A549 (cell line): ENCODE data around the gene GALNT18. TPM values are rescaled to one million over a fixed set of nuclear protein-coding genes. Genes with fewer than 3 reads are reported as not detected.
A peak's percentile ranks its signal among the peaks of the same experiment; 100 is the strongest.

Source experiments
- ATAC-seq, 2 experiments: fragments of 200-7000 bp in 1 of 2; fragments of >200 bp in 1 of 2; cut with Nextera tagmentation in 1 of 2; cut with Tn5 transposase in 1 of 2; 3 replicates each; pipeline versions ENCODE4 v1.8.0 to v1.9.1; 2018 to 2020; ENCODE audit warnings: mild to moderate bottlenecking in 1 of 2, moderate library complexity in 1 of 2
- CTCF ChIA-PET: fragments of 300-600 bp; sonication (Branson Sonifier 250); formaldehyde crosslinking; extraction: SDS; loops from one replicate; lab custom pipeline; 2021; ENCODE audit warnings: antibody characterized with exemption, inconsistent platforms; lab: Yijun Ruan, JAX
- POLR2A ChIA-PET: fragments of 350-600 bp; formaldehyde crosslinking; extraction: SDS; loops from one replicate; lab custom pipeline; 2021; ENCODE audit warnings: antibody characterized with exemption, inconsistent platforms; lab: Yijun Ruan, JAX
- DNase-seq, 2 experiments: peaks; one replicate each; pipeline versions ENCODE4 v3.0.0 to v3.0.0-alpha.2; 2011 to 2016; ENCODE audit warnings: low read depth in 1 of 2, low spot score in 1 of 2
- FAIRE-seq: peaks from 2 replicates; lab custom pipeline; 2011; peaks lifted over from hg19 to GRCh38; lab: Jason Lieb, UNC
- H3K27ac ChIP-seq, 2 experiments: fragments of >200 bp; sonication (Bioruptor Twin); formaldehyde crosslinking; 3 replicates each; pipeline ENCODE4 v1.5.1; 2016 to 2017
- H3K4me1 ChIP-seq: fragments of >200 bp; sonication (Bioruptor Twin); formaldehyde crosslinking; 3 replicates; pipeline ENCODE4 v1.6.1; 2016
- H3K4me2 ChIP-seq: fragments of >200 bp; sonication (Bioruptor Twin); formaldehyde crosslinking; 3 replicates; pipeline ENCODE4 v1.6.1; 2016
- H3K4me3 ChIP-seq: fragments of >200 bp; sonication (Bioruptor Twin); formaldehyde crosslinking; 3 replicates; pipeline ENCODE4 v1.5.1; 2016
- H3K9me3 ChIP-seq: fragments of >200 bp; sonication (Bioruptor Twin); formaldehyde crosslinking; 3 replicates; pipeline ENCODE4 v1.6.1; 2016
- BHLHE40 ChIP-seq: IDR thresholded peaks from 2 replicates; pipeline ENCODE4 v1.6.1; 2012; ENCODE audit warnings: low read depth, low read length, inconsistent platforms
- CBX2 ChIP-seq: fragments of 200-600 bp; sonication (generic); IDR thresholded peaks from 2 replicates; pipeline ENCODE4 v1.6.1; 2016; ENCODE audit warnings: low read depth, mild to moderate bottlenecking, borderline replicate concordance
- CEBPB ChIP-seq, 2 experiments: fragments of >200 bp in 1 of 2; sonication (Bioruptor Twin) in 1 of 2; formaldehyde crosslinking in 1 of 2; IDR thresholded peaks; 2 replicates each; pipeline ENCODE4 v1.6.1; 2012 to 2016
- CHD2 ChIP-seq: fragments of 150-350 bp; IDR thresholded peaks from 2 replicates; pipeline ENCODE4 v1.6.1; 2014; ENCODE audit warnings: low read length; ENCODE audit not compliant: partially characterized antibody
- CHD4 ChIP-seq: fragments of 200-600 bp; sonication (generic); IDR thresholded peaks from 2 replicates; pipeline ENCODE4 v1.6.1; 2016; ENCODE audit warnings: antibody characterized with exemption, mild to moderate bottlenecking, borderline replicate concordance
- EHF ChIP-seq: fragments of 250-450 bp; sonication (Bioruptor Pico); IDR thresholded peaks from 2 replicates; pipeline ENCODE4 v1.5.0; 2020; ENCODE audit warnings: mild to moderate bottlenecking
- FOSL2 ChIP-seq, 2 experiments: fragments of 450-650 bp in 1 of 2; fragments of >200 bp in 1 of 2; sonication (Bioruptor Twin) in 1 of 2; formaldehyde crosslinking; IDR thresholded peaks; 2 replicates each; pipeline versions ENCODE4 v1.5.0 to v1.6.1; 2016 to 2020; ENCODE audit warnings: mild to moderate bottlenecking in 1 of 2, moderate library complexity in 1 of 2
- GATA3 ChIP-seq: IDR thresholded peaks from 2 replicates; pipeline ENCODE4 v1.6.1; 2012; ENCODE audit warnings: borderline replicate concordance
- HEYL ChIP-seq: fragments of 250-450 bp; sonication (Bioruptor Pico); IDR thresholded peaks from 2 replicates; pipeline ENCODE4 v1.8.0; 2021; ENCODE audit warnings: mild to moderate bottlenecking, moderate library complexity
- HOXB13 ChIP-seq: fragments of 250-450 bp; sonication (Bioruptor Pico); IDR thresholded peaks from 2 replicates; pipeline ENCODE4 v1.5.0; 2020; ENCODE audit warnings: low read depth, mild to moderate bottlenecking, moderate library complexity
- HOXB5 ChIP-seq: fragments of 250-450 bp; sonication (Bioruptor Pico); IDR thresholded peaks from 2 replicates; pipeline ENCODE4 v1.5.0; 2020; ENCODE audit warnings: mild to moderate bottlenecking, moderate library complexity
- JUNB ChIP-seq: fragments of >200 bp; sonication (Bioruptor Twin); formaldehyde crosslinking; IDR thresholded peaks from 2 replicates; pipeline ENCODE4 v1.6.1; 2016
- MAFK ChIP-seq: fragments of 450-650 bp; IDR thresholded peaks from 2 replicates; pipeline ENCODE4 v1.6.1; 2014; ENCODE audit not compliant: partially characterized antibody
- MAZ ChIP-seq: fragments of 150-350 bp; IDR thresholded peaks from 2 replicates; pipeline ENCODE4 v1.6.1; 2014; ENCODE audit warnings: antibody characterized with exemption, low read depth, low read length, borderline replicate concordance
- NPAS2 ChIP-seq: fragments of 250-450 bp; sonication (Bioruptor Pico); IDR thresholded peaks from 2 replicates; pipeline ENCODE4 v1.8.0; 2022; ENCODE audit warnings: mild to moderate bottlenecking, moderate library complexity, borderline replicate concordance
- NR3C1 ChIP-seq: fragments of >200 bp; sonication (Bioruptor Twin); formaldehyde crosslinking; IDR thresholded peaks from 3 replicates; pipeline ENCODE4 v1.6.1; 2017
- POLR2A ChIP-seq: IDR thresholded peaks from 2 replicates; pipeline ENCODE4 v1.6.1; 2012; ENCODE audit warnings: mild to moderate bottlenecking, low read length
- POLR2AphosphoS2 ChIP-seq: conservative IDR thresholded peaks from 2 replicates; pipeline ENCODE4 v1.6.1; 2012; ENCODE audit warnings: low read length, improper control_type of control experiment, inconsistent platforms
- RAD21 ChIP-seq, 2 experiments: fragments of >200 bp in 1 of 2; sonication (Bioruptor Twin) in 1 of 2; formaldehyde crosslinking in 1 of 2; IDR thresholded peaks in 1 of 2; conservative IDR thresholded peaks in 1 of 2; 2 replicates in 1 of 2; 3 replicates in 1 of 2; pipeline ENCODE4 v1.6.1; 2012 to 2018; ENCODE audit warnings: inconsistent platforms in 1 of 2
- RCOR1 ChIP-seq: fragments of 150-350 bp; IDR thresholded peaks from 2 replicates; pipeline ENCODE4 v1.6.1; 2014; ENCODE audit warnings: antibody characterized with exemption, low read length, low read depth
- SMC3 ChIP-seq: fragments of >200 bp; sonication (Bioruptor Twin); formaldehyde crosslinking; IDR thresholded peaks from 3 replicates; pipeline ENCODE4 v1.6.1; 2018; ENCODE audit warnings: inconsistent platforms
- TFCP2L1 ChIP-seq: fragments of 250-450 bp; sonication (Bioruptor Pico); IDR thresholded peaks from 2 replicates; pipeline ENCODE4 v1.5.0; 2021; ENCODE audit warnings: mild to moderate bottlenecking
- TP53 ChIP-seq: fragments of 250-450 bp; sonication (Bioruptor Pico); IDR thresholded peaks from 2 replicates; pipeline ENCODE4 v1.5.0; 2021; ENCODE audit warnings: mild to moderate bottlenecking, moderate library complexity
- ZSCAN20 ChIP-seq: fragments of 250-450 bp; sonication (Bioruptor Pico); IDR thresholded peaks from 2 replicates; pipeline ENCODE4 v1.8.0; 2022; ENCODE audit warnings: mild to moderate bottlenecking, moderate library complexity
- WGBS: methylation state at CpG from one replicate; pipeline ENCODE4 v1.1.6; 2017; ENCODE audit errors: missing lambda C conversion rate; 5-methylcytosine and 5-hydroxymethylcytosine counted together
- polyA plus RNA-seq, 4 experiments: library from polyadenylated mRNA; depleted of rRNA in 3 of 4; stranded (reverse); fragments of >200 nt; fragmentation: RNase III in 1 of 4; extraction: RNeasy Plus Mini Kit Qiagen cat#74134 plus additional on column Dnase treatment in 1 of 4; gene quantifications; 2 replicates in 3 of 4; 3 replicates in 1 of 4; pipeline ENCODE4 v1.2.3, GENCODE V29; 2011 to 2017
- TF ChIP-seq, protein P1 (sequence below): fragments of 250-450 bp; sonication (Bioruptor Pico); IDR thresholded peaks from 2 replicates; pipeline ENCODE4 v1.5.0; 2021; ENCODE audit warnings: mild to moderate bottlenecking, moderate library complexity, borderline replicate concordance
- TF ChIP-seq, protein P2 (sequence below): IDR thresholded peaks from 2 replicates; pipeline ENCODE4 v1.6.1; 2012
- TF ChIP-seq, protein P3 (sequence below): fragments of 250-450 bp; sonication (Bioruptor Pico); IDR thresholded peaks from 2 replicates; pipeline ENCODE4 v1.5.0; 2020; ENCODE audit warnings: low read depth, mild to moderate bottlenecking, moderate library complexity

GALNT18 gene
- polyA plus RNA-seq, 2 of the 4 experiments (the other 2 are of a cell fraction), result 6.7 to 16.1 TPM

DNA sequence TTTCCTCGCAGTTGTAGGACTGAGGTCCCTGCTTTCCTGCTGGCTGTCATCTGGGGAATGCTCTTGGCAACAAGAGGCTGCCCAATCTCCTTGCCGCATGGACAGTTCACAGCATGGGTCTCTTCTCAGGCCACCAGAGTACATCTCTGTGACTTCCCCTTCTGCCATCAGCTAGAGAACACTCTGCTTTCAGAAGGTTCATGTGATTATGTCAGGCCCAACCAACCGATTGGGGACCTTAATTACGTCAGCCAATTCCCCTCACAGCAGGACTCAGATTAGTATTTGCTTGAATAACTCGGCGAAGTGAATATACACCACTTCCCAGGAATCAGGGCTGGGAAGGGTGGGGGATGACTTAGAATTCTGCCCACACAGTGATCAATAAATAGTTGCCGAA is 206.8 kb downstream of the GALNT18 start (continued):
- TF ChIP-seq, protein P1, sequence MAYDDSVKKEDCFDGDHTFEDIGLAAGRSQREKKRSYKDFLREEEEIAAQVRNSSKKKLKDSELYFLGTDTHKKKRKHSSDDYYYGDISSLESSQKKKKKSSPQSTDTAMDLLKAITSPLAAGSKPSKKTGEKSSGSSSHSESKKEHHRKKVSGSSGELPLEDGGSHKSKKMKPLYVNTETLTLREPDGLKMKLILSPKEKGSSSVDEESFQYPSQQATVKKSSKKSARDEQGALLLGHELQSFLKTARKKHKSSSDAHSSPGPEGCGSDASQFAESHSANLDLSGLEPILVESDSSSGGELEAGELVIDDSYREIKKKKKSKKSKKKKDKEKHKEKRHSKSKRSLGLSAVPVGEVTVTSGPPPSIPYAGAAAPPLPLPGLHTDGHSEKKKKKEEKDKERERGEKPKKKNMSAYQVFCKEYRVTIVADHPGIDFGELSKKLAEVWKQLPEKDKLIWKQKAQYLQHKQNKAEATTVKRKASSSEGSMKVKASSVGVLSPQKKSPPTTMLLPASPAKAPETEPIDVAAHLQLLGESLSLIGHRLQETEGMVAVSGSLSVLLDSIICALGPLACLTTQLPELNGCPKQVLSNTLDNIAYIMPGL (CRISPR knock-in tag), result no peak

DNA sequence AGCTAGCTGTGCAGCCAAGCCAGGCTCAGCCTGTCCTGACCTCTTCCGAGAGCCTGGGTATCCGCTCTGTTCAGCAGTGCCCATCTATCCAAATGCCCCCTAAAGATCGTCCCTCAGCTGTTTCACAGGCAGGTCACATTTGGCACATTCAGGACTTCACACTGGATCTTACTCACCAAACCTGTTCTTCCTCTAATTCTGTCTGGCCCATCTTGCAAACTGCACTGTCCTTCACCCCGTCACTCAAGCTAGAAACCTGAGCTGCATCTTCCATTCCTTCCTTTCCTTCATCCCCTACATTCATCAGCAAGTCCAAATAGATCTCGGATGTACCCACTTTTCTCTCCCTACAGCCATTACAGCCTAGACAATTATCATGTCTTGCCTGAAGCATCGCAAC is 208.0 kb downstream of the GALNT18 start:
- POLR2A ChIA-PET, result no interaction called here
- no peak for TF ChIP-seq JUNB
- TF ChIP-seq CHD4, result no peak
- TF ChIP-seq CEBPB (IDR thresholded peaks at IDR 0.05), result no peak
- no peak for TF ChIP-seq HEYL (CRISPR knock-in tag)
- TF ChIP-seq BHLHE40, result no peak
- TF ChIP-seq MAFK, result no peak
- no peak for TF ChIP-seq SMC3
- TF ChIP-seq HOXB13, result no peak
- no peak for TF ChIP-seq ZSCAN20 (CRISPR knock-in tag)
- TF ChIP-seq RAD21 (conservative IDR thresholded peaks at IDR 0.05 in 1 of 2, IDR thresholded peaks at IDR 0.05 in 1 of 2), result no peak
- no peak for TF ChIP-seq GATA3
- no peak for TF ChIP-seq FOSL2 (IDR thresholded peaks at IDR 0.05)
- TF ChIP-seq FOSL2 (CRISPR knock-in tag; IDR thresholded peaks at IDR 0.05), result no peak
- no peak for TF ChIP-seq TP53 (CRISPR knock-in tag)
- TF ChIP-seq TFCP2L1 (CRISPR knock-in tag), result no peak
- no peak for TF ChIP-seq RCOR1
- no peak for TF ChIP-seq NR3C1
- TF ChIP-seq EHF (CRISPR knock-in tag), result no peak
- no peak for TF ChIP-seq POLR2A
- no peak for TF ChIP-seq CHD2
- H3K9me3 ChIP-seq, result no peaks in the 10 kb centered on the region
- DNase-seq (no peak), FAIRE-seq (no peak), ATAC-seq (no peak)
- 88% methylated on average over 6 of the region's 6 CpGs for WGBS
- no peak overlapping the region for H3K4me2 ChIP-seq
- H3K4me1 ChIP-seq, result peaks cover 22% of the 10 kb centered on the region
- no peak overlapping the region for H3K4me3 ChIP-seq
- CTCF ChIA-PET, result interaction anchor here (2.1 kb wide), 1 partner anchor 11 kb away, joined by 6 read pairs; no protein-coding TSS in a partner anchor
- H3K27ac ChIP-seq, result no peak overlapping the region

DNA sequence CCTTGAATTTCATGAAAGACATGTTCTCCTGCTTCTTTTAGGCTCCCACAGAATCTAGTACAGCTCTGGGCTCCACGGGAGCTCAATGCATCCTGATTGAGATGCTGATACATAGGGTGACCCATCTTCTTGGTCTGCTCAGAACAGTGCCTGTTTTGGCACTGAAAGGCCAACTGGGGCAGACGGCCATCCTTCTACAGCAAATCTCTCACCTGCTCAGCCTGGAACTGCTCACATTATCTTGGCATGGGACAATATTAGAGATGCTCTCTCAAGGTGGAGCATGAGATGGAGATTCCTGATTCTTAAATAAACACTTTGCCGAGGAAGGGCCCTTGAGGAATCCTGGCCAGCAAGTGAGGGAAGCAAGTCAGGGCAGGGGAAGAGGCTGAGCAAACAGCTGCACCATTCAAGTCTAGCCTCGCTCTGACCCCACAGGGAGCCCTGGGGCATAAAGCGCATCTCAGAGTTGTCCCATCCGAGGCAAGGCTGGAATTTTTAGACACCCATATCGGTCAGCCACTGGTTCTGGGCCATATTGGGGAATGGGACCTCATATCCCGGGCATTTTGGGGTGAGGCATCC is 210.3 kb downstream of the GALNT18 start:
- H3K4me2 ChIP-seq, result no peak overlapping the region
- no peak overlapping the region for H3K4me3 ChIP-seq
- DNase-seq (no peak), ATAC-seq (no peak), FAIRE-seq (no peak)
- ChIA-PET CTCF (interaction anchor here (0.8 kb wide), 2 partner anchors 23 to 254 kb away, joined by 3 to 5 read pairs; no protein-coding TSS in a partner anchor), POLR2A (no interaction called here)
- peaks cover 9% of the 10 kb centered on the region for H3K4me1 ChIP-seq
- 76% methylated on average over 8 of the region's 8 CpGs for WGBS
- no peak overlapping the region for H3K27ac ChIP-seq
- H3K9me3 ChIP-seq, result no peaks in the 10 kb centered on the region
- TF ChIP-seq POLR2AphosphoS2, result no peak
- no peak for TF ChIP-seq RCOR1

DNA sequence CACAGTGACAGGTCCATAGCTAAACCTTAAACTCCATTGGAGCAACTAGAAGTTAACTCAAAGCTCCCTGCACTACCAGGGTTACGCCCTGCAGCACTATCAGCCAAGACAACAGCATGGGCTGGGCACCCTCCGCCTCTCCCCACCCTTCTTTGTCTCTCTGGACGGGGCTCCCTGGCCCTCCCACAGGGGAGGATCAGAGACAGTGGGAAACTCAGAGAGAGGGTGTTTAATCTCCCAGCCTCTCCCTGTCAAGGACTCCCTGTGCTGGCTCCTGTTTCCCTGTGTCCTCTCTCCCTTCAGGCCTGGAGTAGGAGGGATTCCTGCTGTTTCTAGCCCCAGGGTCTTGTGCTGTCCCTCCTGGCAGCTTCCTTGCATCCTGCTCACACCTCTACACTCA is 211.9 kb downstream of the GALNT18 start:
- Histone ChIP-seq H3K9me3 (no peaks in the 10 kb centered on the region), H3K27ac (0 out of 6 replicates have a peak overlapping the region, but pooled peaks of 1 of the 2 experiments have one; percentile 42), H3K4me3 (no peak overlapping the region), H3K4me1 (peaks cover 8% of the 10 kb centered on the region; the same call in 2 of the 3 replicates), H3K4me2 (no peak overlapping the region)
- DNase-seq, result no peak
- ChIA-PET POLR2A (no interaction called here), CTCF (no interaction called here)
- FAIRE-seq, result no peak
- TF ChIP-seq HOXB5 (CRISPR knock-in tag), result no peak
- no peak for TF ChIP-seq TP53 (CRISPR knock-in tag)
- TF ChIP-seq, protein P2, sequence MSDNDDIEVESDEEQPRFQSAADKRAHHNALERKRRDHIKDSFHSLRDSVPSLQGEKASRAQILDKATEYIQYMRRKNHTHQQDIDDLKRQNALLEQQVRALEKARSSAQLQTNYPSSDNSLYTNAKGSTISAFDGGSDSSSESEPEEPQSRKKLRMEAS, result no peak
- TF ChIP-seq, protein P3, sequence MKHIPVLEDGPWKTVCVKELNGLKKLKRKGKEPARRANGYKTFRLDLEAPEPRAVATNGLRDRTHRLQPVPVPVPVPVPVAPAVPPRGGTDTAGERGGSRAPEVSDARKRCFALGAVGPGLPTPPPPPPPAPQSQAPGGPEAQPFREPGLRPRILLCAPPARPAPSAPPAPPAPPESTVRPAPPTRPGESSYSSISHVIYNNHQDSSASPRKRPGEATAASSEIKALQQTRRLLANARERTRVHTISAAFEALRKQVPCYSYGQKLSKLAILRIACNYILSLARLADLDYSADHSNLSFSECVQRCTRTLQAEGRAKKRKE (CRISPR knock-in tag), result no peak
- TF ChIP-seq NPAS2 (CRISPR knock-in tag), result no peak
- no peak for TF ChIP-seq MAZ
- TF ChIP-seq CBX2, result no peak
- TF ChIP-seq SMC3, result no peak
- no peak for TF ChIP-seq POLR2A
- WGBS, result 74% methylated on average over 3 of the region's 3 CpGs
- peak; percentile 31 to 44; a peak in 4 of 6 replicates for ATAC-seq
